H1 (cell line): ENCODE results near the gene ZBTB49. TPM values are rescaled to one million over a fixed set of nuclear protein-coding genes. Genes with fewer than 3 reads are reported as not detected.

Source experiments
- CTCF ChIA-PET: fragments of 300-600 bp; sonication (Branson Sonifier 250); formaldehyde crosslinking; loops from one replicate; lab custom pipeline; 2021; ENCODE audit not compliant: partially characterized antibody; lab: Charles Lee
- POLR2A ChIA-PET: fragments of 300-600 bp; sonication (Branson Sonifier 250); formaldehyde crosslinking; loops from one replicate; lab custom pipeline; 2021; ENCODE audit warnings: inconsistent platforms; ENCODE audit not compliant: partially characterized antibody; lab: Charles Lee
- DNase-seq, 2 experiments: peaks; one replicate each; pipeline versions ENCODE4 v3.0.0 to v3.0.0-alpha.2; 2010 to 2022; ENCODE audit warnings: low spot score in 2 of 2, low read depth in 1 of 2, mixed read lengths in 1 of 2
- FAIRE-seq: peaks from 2 replicates; lab custom pipeline; 2011; peaks lifted over from hg19 to GRCh38; lab: Jason Lieb, UNC
- H2AFZ ChIP-seq: 2 replicates; pipeline ENCODE4 v1.8.1; 2012; ENCODE audit warnings: low read length, inconsistent platforms
- H2AK5ac ChIP-seq: 2 replicates; pipeline ENCODE4 v1.6.1; 2013; ENCODE audit warnings: low read depth, low read length
- H2BK120ac ChIP-seq: replicated peaks from 2 replicates; pipeline ENCODE3; 2013; ENCODE audit warnings: low read depth, low read length, inconsistent platforms
- H2BK12ac ChIP-seq: 2 replicates; pipeline ENCODE4 v1.6.1; 2013; ENCODE audit warnings: low read depth, low read length
- H2BK15ac ChIP-seq: 2 replicates; pipeline ENCODE4 v1.6.1; 2013; ENCODE audit warnings: low read length
- H2BK20ac ChIP-seq: 2 replicates; pipeline ENCODE4 v1.6.1; 2013; ENCODE audit warnings: low read length
- H2BK5ac ChIP-seq: 2 replicates; pipeline ENCODE4 v1.6.1; 2013; ENCODE audit warnings: low read depth, low read length
- H3K14ac ChIP-seq: 2 replicates; pipeline ENCODE4 v1.6.1; 2013; ENCODE audit warnings: inconsistent platforms; ENCODE audit not compliant: insufficient read length
- H3K18ac ChIP-seq: 2 replicates; pipeline ENCODE4 v1.6.1; 2013; ENCODE audit warnings: low read length; ENCODE audit errors: extremely low read depth
- H3K23ac ChIP-seq: 2 replicates; pipeline ENCODE4 v1.6.1; 2013; ENCODE audit warnings: inconsistent platforms; ENCODE audit not compliant: insufficient read length
- H3K23me2 ChIP-seq: 2 replicates; pipeline ENCODE4 v1.6.1; 2013; ENCODE audit warnings: low read depth, low read length
- H3K27ac ChIP-seq: 2 replicates; pipeline ENCODE4 v1.6.1; 2011; ENCODE audit warnings: low read depth, low read length, inconsistent platforms
- H3K27me3 ChIP-seq, 4 experiments: replicated peaks in 1 of 4; 1 replicate in 1 of 4; 2 replicates in 3 of 4; pipeline versions ENCODE4 v1.6.1 to v1.8.1; 2011 to 2013; ENCODE audit warnings: low read length in 3 of 4, mild to moderate bottlenecking in 3 of 4, inconsistent platforms in 2 of 4, mixed read lengths in 2 of 4, moderate library complexity in 1 of 4; ENCODE audit not compliant: control insufficient read depth in 3 of 4, insufficient read depth in 3 of 4; ENCODE audit errors: extremely low read depth in 1 of 4
- H3K36me3 ChIP-seq, 4 experiments: 2 replicates each; pipeline versions ENCODE4 v1.6.1 to v1.8.1; 2011 to 2013; ENCODE audit warnings: mild to moderate bottlenecking in 4 of 4, low read length in 3 of 4, moderate library complexity in 2 of 4, control low read depth in 1 of 4, inconsistent platforms in 1 of 4; ENCODE audit not compliant: insufficient read depth in 4 of 4, control insufficient read depth in 2 of 4
- H3K4ac ChIP-seq: replicated peaks from 2 replicates; pipeline ENCODE3; 2013; ENCODE audit warnings: low read length, low read depth, mixed read lengths, inconsistent platforms; ENCODE audit not compliant: insufficient read length
- H3K4me1 ChIP-seq, 4 experiments: replicated peaks in 1 of 4; 1 replicate in 1 of 4; 2 replicates in 3 of 4; pipeline versions ENCODE4 v1.6.1 to v1.8.1; 2011 to 2013; ENCODE audit warnings: low read length in 3 of 4, inconsistent platforms in 2 of 4, mixed read lengths in 1 of 4; ENCODE audit not compliant: insufficient read depth in 4 of 4, control insufficient read depth in 3 of 4
- H3K4me2 ChIP-seq, 2 experiments: 2 replicates each; pipeline versions ENCODE4 v1.6.1 to v1.8.1; 2011 to 2013; ENCODE audit warnings: low read depth in 2 of 2, low read length in 2 of 2, control low read depth in 1 of 2, inconsistent platforms in 1 of 2, mild to moderate bottlenecking in 1 of 2; ENCODE audit not compliant: insufficient read depth in 1 of 2
- H3K4me3 ChIP-seq, 4 experiments: fragments of 200-600, 300-600 bp in 1 of 4; sonication (generic), shearing (Covaris generic), sonication (Bioruptor Twin) in 1 of 4; 2 replicates each; pipeline versions ENCODE4 v1.5.1 to v1.8.1; 2011 to 2016; ENCODE audit warnings: low read length in 4 of 4, low read depth in 3 of 4, control low read depth in 2 of 4, inconsistent platforms in 2 of 4, mild to moderate bottlenecking in 2 of 4, mixed read lengths in 1 of 4, moderate library complexity in 1 of 4; ENCODE audit not compliant: insufficient read depth in 2 of 4; ENCODE audit errors: extremely low read depth in 1 of 4
- H3K56ac ChIP-seq: replicated peaks from 2 replicates; pipeline ENCODE3; 2013; ENCODE audit warnings: low read depth, mild to moderate bottlenecking, mixed read lengths, low read length, inconsistent platforms; ENCODE audit not compliant: insufficient read length
- H3K79me1 ChIP-seq: 2 replicates; pipeline ENCODE4 v1.6.1; 2013; ENCODE audit warnings: low read depth, low read length, control low read depth
- H3K79me2 ChIP-seq, 2 experiments: 2 replicates each; pipeline versions ENCODE4 v1.6.1 to v1.8.1; 2012 to 2013; ENCODE audit warnings: low read length in 2 of 2, mild to moderate bottlenecking in 2 of 2, inconsistent platforms in 1 of 2; ENCODE audit not compliant: insufficient read depth in 2 of 2, control insufficient read depth in 1 of 2
- H3K9ac ChIP-seq, 4 experiments: replicated peaks in 1 of 4; 1 replicate in 1 of 4; 2 replicates in 3 of 4; pipeline versions ENCODE4 v1.6.1 to v1.8.1; 2011 to 2013; ENCODE audit warnings: low read depth in 3 of 4, low read length in 3 of 4, control low read depth in 2 of 4, mild to moderate bottlenecking in 2 of 4, moderate library complexity in 2 of 4, inconsistent platforms in 1 of 4; ENCODE audit errors: extremely low read depth in 1 of 4
- H3K9me3 ChIP-seq, 2 experiments: 2 replicates each; pipeline versions ENCODE4 v1.6.1 to v1.8.1; 2012 to 2013; ENCODE audit warnings: mild to moderate bottlenecking in 2 of 2, moderate library complexity in 2 of 2, control low read depth in 1 of 2, inconsistent platforms in 1 of 2, low read depth in 1 of 2, low read length in 1 of 2, mixed read lengths in 1 of 2; ENCODE audit not compliant: insufficient read depth in 2 of 2
- H4K20me1 ChIP-seq, 2 experiments: replicated peaks in 1 of 2; 2 replicates each; pipeline versions ENCODE3 to v1.8.1; 2011 to 2013; ENCODE audit warnings: inconsistent platforms in 2 of 2, low read length in 2 of 2, mild to moderate bottlenecking in 1 of 2; ENCODE audit not compliant: insufficient read depth in 2 of 2, control insufficient read depth in 1 of 2
- H4K5ac ChIP-seq: 2 replicates; pipeline ENCODE4 v1.6.1; 2013; ENCODE audit warnings: low read length, low read depth, mixed read lengths, inconsistent platforms; ENCODE audit not compliant: insufficient read length
- H4K8ac ChIP-seq: 2 replicates; pipeline ENCODE4 v1.8.0; 2013; ENCODE audit warnings: mild to moderate bottlenecking, moderate library complexity, low read length, inconsistent platforms; ENCODE audit not compliant: insufficient read depth; ENCODE audit errors: extremely low read depth
- H4K91ac ChIP-seq: replicated peaks from 2 replicates; pipeline ENCODE3; 2013; ENCODE audit warnings: low read length, mixed read lengths, inconsistent platforms; ENCODE audit not compliant: insufficient read length
- CHD2 ChIP-seq: IDR thresholded peaks from 2 replicates; pipeline ENCODE4 v1.6.1; 2012; ENCODE audit warnings: low read length, improper control_type of control experiment
- CREB1 ChIP-seq: IDR thresholded peaks from 2 replicates; pipeline ENCODE4 v1.6.1; 2012; ENCODE audit warnings: inconsistent platforms
- HDAC2 ChIP-seq, 2 experiments: fragments of 300-600 bp in 1 of 2; sonication (generic) in 1 of 2; IDR thresholded peaks; 2 replicates each; pipeline ENCODE4 v1.6.1; 2011 to 2012; ENCODE audit warnings: low read depth in 2 of 2, low read length in 2 of 2, mild to moderate bottlenecking in 2 of 2, moderate library complexity in 2 of 2, borderline replicate concordance in 1 of 2, inconsistent platforms in 1 of 2
- HDAC6 ChIP-seq: IDR thresholded peaks from one replicate; pipeline ENCODE4 v1.7.1; 2012; ENCODE audit warnings: low read depth, mild to moderate bottlenecking, inconsistent platforms, low read length, moderate library complexity
- MAFK ChIP-seq: IDR thresholded peaks from 2 replicates; pipeline ENCODE4 v1.6.1; 2012; ENCODE audit warnings: low read depth, mild to moderate bottlenecking, improper control_type of control experiment, low read length
- RBBP5 ChIP-seq: IDR thresholded peaks from 2 replicates; pipeline ENCODE4 v1.7.1; 2012; ENCODE audit warnings: low read depth, mild to moderate bottlenecking, inconsistent platforms, low read length, moderate library complexity, borderline replicate concordance
- SAP30 ChIP-seq: fragments of 300-600 bp; sonication (generic); IDR thresholded peaks from 2 replicates; pipeline ENCODE4 v1.7.1; 2012; ENCODE audit warnings: low read length, moderate library complexity, mild to moderate bottlenecking, inconsistent platforms; ENCODE audit not compliant: insufficient read depth, insufficient replicate concordance
- TAF1 ChIP-seq: IDR thresholded peaks from 2 replicates; pipeline ENCODE4 v1.6.1; 2011; ENCODE audit warnings: mild to moderate bottlenecking, low read depth, low read length
- TEAD4 ChIP-seq: IDR thresholded peaks from 2 replicates; pipeline ENCODE4 v1.6.1; 2012; ENCODE audit warnings: low read depth, low read length, inconsistent platforms, mixed read lengths
- USF2 ChIP-seq: IDR thresholded peaks from 2 replicates; pipeline ENCODE4 v1.6.1; 2011; ENCODE audit warnings: low read length, improper control_type of control experiment
- ZNF274 ChIP-seq: IDR thresholded peaks from 2 replicates; pipeline ENCODE4 v1.7.0; 2012; ENCODE audit warnings: low read length, borderline replicate concordance; ENCODE audit errors: extremely low read depth
- WGBS, 2 experiments: shearing (Covaris generic) in 1 of 2; methylation state at CpG; one replicate each; pipeline versions ENCODE4 v1.1.6 to v1.1.7; 2013 to 2015; ENCODE audit warnings: low lambda C conversion rate in 2 of 2, mixed read lengths in 2 of 2, inconsistent platforms in 1 of 2, low coverage in 1 of 2, missing lambda C conversion rate in 1 of 2; ENCODE audit not compliant: insufficient replicate concordance in 2 of 2, insufficient coverage in 1 of 2, insufficient read length in 1 of 2; ENCODE audit errors: extremely low coverage in 1 of 2, missing lambda C conversion rate in 1 of 2; 5-methylcytosine and 5-hydroxymethylcytosine counted together
- polyA plus RNA-seq, 7 experiments: library from polyadenylated mRNA; depleted of rRNA in 3 of 7; stranded (reverse) in 5 of 7; unstranded in 2 of 7; fragments of >200 nt in 5 of 7; fragments of 200-250 nt in 2 of 7; gene quantifications; 1 replicate in 5 of 7; 2 replicates in 1 of 7; 4 replicates in 1 of 7; pipeline versions ENCODE4 v1.2.1 to v1.2.3, GENCODE V29; 2011 to 2013; ENCODE audit warnings: missing spikeins in 2 of 7, mixed read lengths in 2 of 7
- total RNA-seq: library from RNA; stranded (reverse); fragmentation: NEBNext Ultra II Directional; extraction: Animal tissue kit (Norgen Biotek cat#: 25700); gene quantifications from 2 replicates; pipeline ENCODE4 v1.2.1, GENCODE V29; 2021

The ZBTB49 gene
- total and polyA plus RNA-seq, 2 of the 8 experiments (the other 6 are each of a cell fraction or from before 2014, with no cell fraction given), result 4.2 to 6.8 TPM

- Histone ChIP-seq H2BK5ac (no peak overlapping the region), H4K91ac (no peak overlapping the region), H3K4me2 (no peak overlapping the region), H3K27ac (no peak overlapping the region), H3K79me2 (no peaks in the 10 kb centered on the region), H3K23me2 (no peaks in the 10 kb centered on the region), H2BK20ac (no peak overlapping the region), H3K23ac (no peak overlapping the region), H3K18ac (no peak overlapping the region), H2AFZ (no peak overlapping the region), H2BK120ac (no peak overlapping the region), H3K27me3 (no peaks in the 10 kb centered on the region), H2AK5ac (no peak overlapping the region), H3K14ac (no peak overlapping the region), H3K4me1 (no peaks in the 10 kb centered on the region), H3K79me1 (no peaks in the 10 kb centered on the region), H4K5ac (no peak overlapping the region), H3K4me3 (no peak overlapping the region), H3K9me3 (peaks cover 0 to 7% of the 10 kb centered on the region in 2 experiments; a peak in 2 of 4 replicates), H3K4ac (no peak overlapping the region), H3K36me3 (no peaks in the 10 kb centered on the region), H2BK12ac (no peak overlapping the region), H2BK15ac (no peak overlapping the region), H3K9ac (no peak overlapping the region), H3K56ac (no peak overlapping the region), H4K20me1 (no peaks in the 10 kb centered on the region), H4K8ac (no peak overlapping the region)
- 86% methylated on average over 11 of the region's 11 CpGs; no CpG with 5 or more reads in 1 of the 2 experiments for WGBS, 2 experiments
- FAIRE-seq, result no peak
- ChIA-PET POLR2A (no interaction called here), CTCF (interaction anchor here (0.7 to 1.9 kb wide), 4 partner anchors 11 to 859 kb away, joined by 3 to 9 read pairs (median 4); no protein-coding TSS in a partner anchor)
- DNase-seq, result no peak
- TF ChIP-seq ZNF274 (no peak), TAF1 (no peak), TEAD4 (no peak), MAFK (no peak), HDAC6 (no peak), USF2 (no peak), RBBP5 (no peak), HDAC2 (IDR thresholded peaks at IDR 0.05; ENCODE audit: borderline replicate concordance in 1 of 2, low read depth in 2 of 2, low read length in 2 of 2) (no peak), SAP30 (no peak), CHD2 (no peak), CREB1 (no peak)
Measured at GRCh38 chr4:4338210-4339001, 48.4 kb downstream of the ZBTB49 start.
